ENCODE measurements around the gene RNASE13.

GRCh38 chr14:21037156-21037555, 2.5 kb upstream of the RNASE13 start:
- TF ChIP-seq SREBF2 (IDR thresholded peaks at IDR 0.05), result no peak
- no peak for TF ChIP-seq RCOR1 (IDR thresholded peaks at IDR 0.05; ENCODE audit: low read depth, low read length)
- no peak for TF ChIP-seq BHLHE40 (IDR thresholded peaks at IDR 0.05; ENCODE audit: low read depth, low read length)
- no peak for TF ChIP-seq CEBPB (IDR thresholded peaks at IDR 0.05)
- TF ChIP-seq CTCF (IDR thresholded peaks at IDR 0.05), result no peak
- no peak for TF ChIP-seq HOXA7 (CRISPR knock-in tag; IDR thresholded peaks at IDR 0.05)

Measured in A549 (cell line).